ELF-1 (cell line): ENCODE data around the gene HBB.

Experiments used
- DNase-seq: peaks from one replicate; pipeline ENCODE4 v3.0.0-alpha.2; 2016; ENCODE audit warnings: low read depth, low spot score

The HBB gene

GRCh38 chr11:5247472-5248192 is 20.8 kb upstream of the HBB start:
- DNase-seq = no peak

DNA sequence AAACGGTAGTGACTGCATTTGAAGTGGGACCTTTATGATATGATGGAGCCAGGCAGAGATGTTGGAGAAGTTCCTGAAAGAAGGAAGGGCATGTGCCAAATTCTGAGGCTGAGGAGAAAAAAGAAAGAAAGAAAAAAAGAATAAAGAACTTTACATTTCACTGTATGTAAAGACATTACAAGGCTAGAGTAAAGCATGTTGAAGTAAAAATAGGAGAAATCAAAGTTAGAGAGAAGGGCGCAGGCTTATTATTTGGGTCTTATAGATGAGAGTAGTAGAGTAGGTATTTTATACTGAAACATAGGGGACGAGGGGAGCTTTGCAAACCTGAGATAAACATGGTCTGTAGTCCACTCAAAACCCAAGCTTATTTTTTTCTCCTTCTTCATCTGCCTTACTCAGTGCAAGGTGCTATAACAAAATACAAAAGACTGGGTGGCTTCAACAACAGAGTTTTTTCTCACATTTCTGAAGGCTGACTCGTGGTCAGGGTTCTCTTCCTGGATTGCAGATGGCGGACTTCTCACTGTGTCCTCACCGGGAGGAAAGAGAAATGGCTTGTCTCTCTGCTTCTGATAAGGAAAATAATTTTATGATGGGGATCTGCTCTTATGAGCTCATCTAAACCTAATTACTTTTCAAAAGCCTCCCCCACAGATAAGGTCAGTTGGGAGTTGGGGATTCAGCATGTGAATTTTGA is 20.1 kb upstream of the HBB start:
- DNase-seq = no peak

DNA sequence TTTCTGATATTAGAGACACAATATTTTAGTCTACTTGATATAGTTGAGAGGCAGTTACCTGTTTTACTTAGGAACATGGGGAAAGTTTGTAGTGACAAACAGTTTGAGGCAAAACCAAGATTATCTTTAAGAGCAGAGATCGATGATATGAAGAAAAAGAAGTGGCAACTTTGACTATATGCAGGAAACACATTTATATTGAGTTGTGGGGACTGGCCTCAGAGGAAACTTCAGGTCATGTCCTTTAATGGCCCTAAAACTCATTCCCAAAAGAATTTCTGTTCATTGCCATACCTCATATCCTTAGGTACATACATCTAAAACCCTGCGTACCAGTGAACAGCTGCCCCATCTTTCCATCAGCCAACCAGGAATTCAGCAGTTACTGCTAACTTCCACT is 18.3 kb upstream of the HBB start:
- no peak for DNase-seq

- DNase-seq = no peak
These were observed 16.9 kb upstream of the HBB start for GRCh38 chr11:5243816-5244180.

DNA sequence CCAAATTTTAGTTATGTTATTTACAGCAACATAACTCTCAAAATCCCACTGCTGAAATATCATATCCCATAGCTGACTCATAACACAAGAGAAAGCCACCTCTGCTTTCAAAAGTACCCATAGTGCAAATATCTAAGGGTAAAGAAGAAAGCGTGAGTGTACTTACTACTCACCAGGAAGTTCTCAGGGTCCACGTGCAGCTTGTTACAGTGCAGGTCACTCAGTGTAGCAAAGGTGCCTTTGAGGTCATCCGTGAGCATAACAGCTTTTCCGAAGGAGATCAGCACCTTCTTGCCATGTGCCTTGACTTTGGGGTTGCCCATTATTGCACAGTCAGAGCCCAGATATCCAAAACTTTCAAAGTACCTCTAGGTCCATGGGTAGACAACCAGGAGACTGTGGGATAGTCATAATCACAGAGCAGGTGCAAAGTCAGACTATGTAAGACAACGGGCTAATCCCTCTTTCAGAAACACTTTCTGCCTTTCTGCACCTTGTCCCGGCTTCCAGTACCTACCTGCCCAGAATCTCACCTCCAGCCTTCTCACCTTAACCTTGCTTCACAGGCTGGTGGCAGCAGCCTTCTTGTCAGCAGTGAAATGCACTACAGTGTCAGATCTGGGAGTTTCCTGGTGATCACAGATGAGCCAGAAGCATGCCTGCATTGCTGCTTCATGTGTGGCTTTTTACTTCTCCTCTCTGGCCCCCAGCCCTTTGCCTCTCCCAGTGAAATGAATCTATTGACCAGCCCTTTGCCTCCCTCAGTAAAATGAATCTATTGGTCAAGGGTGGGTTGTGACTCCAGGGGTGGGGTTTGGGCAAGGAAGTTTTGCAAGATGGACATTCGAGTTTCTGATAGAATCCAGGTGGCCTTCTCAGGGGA is 16.3 kb upstream of the HBB start:
- DNase-seq = no peak

DNA sequence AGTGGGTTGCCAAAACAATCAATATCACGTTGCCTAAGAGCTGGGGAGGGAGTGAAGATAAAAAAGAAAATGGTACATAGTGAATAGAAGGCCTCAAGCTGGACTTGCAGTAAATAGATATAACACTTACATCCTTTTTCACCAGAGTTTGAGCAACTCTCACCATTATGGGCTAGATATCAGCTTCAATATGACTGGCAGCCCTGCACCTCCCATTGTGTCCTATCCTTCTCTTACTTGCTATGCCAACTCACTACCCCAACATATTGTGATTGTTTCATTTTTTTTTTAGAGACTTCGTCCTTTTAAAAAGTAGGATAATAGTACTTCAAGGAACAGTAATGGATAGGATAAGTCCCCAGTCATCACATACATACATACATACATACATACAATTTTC is 15.3 kb upstream of the HBB start:
- DNase-seq = no peak

- no peak for DNase-seq
These were observed 14.6 kb upstream of the HBB start for GRCh38 chr11:5241458-5241857.

GRCh38 chr11:5240458-5240857 is 13.6 kb upstream of the HBB start:
- DNase-seq = no peak

DNA sequence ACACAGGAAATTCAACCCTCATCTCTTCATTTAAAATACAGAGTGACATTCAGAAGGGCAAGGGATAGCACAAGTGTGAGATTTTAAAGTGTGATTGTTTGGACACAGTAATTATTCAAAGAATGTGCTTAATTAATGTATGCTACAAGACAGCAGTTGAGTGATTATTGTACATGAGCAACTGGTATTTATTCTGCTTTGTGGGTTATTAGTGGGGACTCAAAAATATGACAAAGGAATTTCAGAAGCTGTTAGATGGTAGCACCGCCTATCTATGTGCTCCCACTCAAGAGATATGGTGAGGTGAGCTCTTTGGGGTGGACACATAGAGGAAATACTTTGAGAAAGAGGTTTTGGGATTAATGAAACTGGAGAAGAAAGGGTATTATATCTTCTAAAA is 13.2 kb upstream of the HBB start:
- no peak for DNase-seq

GRCh38 chr11:5239046-5239445 is 12.2 kb upstream of the HBB start:
- no peak for DNase-seq

- no peak for DNase-seq
These were observed 11.6 kb upstream of the HBB start for GRCh38 chr11:5238486-5238885.

- DNase-seq = no peak
These were observed 10.5 kb upstream of the HBB start for GRCh38 chr11:5237420-5237819.

- no peak for DNase-seq
These were observed 8.7 kb upstream of the HBB start for GRCh38 chr11:5235364-5236095.

DNA sequence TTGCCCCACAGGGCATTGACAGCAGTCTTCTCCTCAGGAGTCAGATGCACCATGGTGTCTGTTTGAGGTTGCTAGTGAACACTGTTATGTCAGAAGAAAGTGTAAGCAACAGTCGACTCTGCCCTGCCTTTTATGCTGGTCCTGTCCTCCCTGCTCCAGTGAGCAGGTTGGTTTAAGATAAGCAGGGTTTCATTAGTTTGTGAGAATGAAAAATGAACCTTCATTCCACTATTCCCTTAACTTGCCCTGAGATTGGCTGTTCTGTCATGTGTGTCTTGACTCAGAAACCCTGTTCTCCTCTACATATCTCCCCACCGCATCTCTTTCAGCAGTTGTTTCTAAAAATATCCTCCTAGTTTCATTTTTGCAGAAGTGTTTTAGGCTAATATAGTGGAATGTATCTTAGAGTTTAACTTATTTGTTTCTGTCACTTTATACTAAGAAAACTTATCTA is 7.5 kb upstream of the HBB start, which contains the start of gene HBD:
Gene HBD (minus strand): TSS at position 103 of the 454 bp plus-strand sequence. CDS start 50 bp downstream, at position 53.
- DNase-seq = no peak

- no peak for DNase-seq
These were observed 6.4 kb upstream of the HBB start for GRCh38 chr11:5233307-5233706.

DNA sequence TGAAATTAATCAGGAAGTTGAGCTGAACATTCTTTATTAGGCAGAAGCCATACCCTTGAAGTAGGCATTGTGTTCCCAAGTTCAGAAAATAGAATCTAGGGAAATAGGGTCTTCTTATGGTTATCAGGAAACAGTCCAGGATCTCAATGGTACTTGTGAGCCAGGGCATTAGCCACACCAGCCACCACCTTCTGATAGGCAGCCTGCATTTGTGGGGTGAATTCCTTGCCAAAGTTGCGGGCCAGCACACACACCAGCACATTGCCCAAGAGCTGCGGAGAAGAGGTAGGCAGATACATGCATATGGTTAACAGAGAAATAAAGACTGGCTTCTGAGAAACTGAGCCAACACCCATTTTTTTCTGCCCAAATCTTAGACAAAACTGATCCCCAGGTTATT is 6.0 kb upstream of the HBB start:
- DNase-seq = no peak

GRCh38 chr11:5232176-5232575 is 5.3 kb upstream of the HBB start:
- DNase-seq = no peak

- DNase-seq = no peak
These were observed 4.2 kb upstream of the HBB start for GRCh38 chr11:5231111-5231510.

DNA sequence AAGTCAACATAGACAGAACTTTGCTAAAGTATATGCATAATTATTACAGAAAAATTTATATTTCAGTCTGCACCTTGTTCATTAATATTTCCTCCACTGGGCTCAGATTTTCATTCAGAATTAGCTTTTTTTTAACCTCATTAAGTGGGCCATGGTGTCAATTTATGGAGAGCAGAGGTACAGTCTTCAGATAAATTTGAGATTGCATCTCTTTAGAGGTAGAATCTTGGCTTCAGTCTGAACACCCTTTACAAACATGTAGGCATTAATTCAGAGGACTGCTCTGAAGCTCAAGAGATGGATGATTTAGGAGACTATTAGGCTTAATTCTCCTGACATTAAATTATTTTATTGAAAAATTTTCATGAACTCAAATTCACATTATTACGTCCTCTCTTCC is 3.4 kb upstream of the HBB start:
- no peak for DNase-seq

GRCh38 chr11:5229796-5230195 is 2.9 kb upstream of the HBB start:
- no peak for DNase-seq

- no peak for DNase-seq
These were observed 2.5 kb upstream of the HBB start for GRCh38 chr11:5229356-5229755.

GRCh38 chr11:5228124-5228523 is 1.3 kb upstream of the HBB start:
- no peak for DNase-seq
